Esophagus muscularis mucosa (tissue), 4 donors: ENCODE results near the gene NDRG3. TPM values are rescaled to one million over a fixed set of nuclear protein-coding genes. Genes with fewer than 3 reads are reported as not detected.

ENCODE experiments used
- DNase-seq: peaks from one replicate; pipeline ENCODE4 v3.0.0-alpha.2; 2017; ENCODE audit errors: extremely low spot score
- H3K27ac ChIP-seq, 4 donors: fragments of 200-600 bp; sonication (generic); replicated peaks in 1 of 4; 1 replicate in 3 of 4; 2 replicates in 1 of 4; pipeline ENCODE4 v1.5.1; 2016 to 2019; ENCODE audit warnings: mild to moderate bottlenecking in 1 of 4
- H3K27me3 ChIP-seq, 4 donors: fragments of 200-600 bp; sonication (generic); one replicate each; pipeline versions ENCODE4 v1.5.1 to v1.6.0; 2016 to 2019
- H3K36me3 ChIP-seq, 4 donors: fragments of 200-600 bp; sonication (generic); one replicate each; pipeline ENCODE4 v1.5.1; 2016 to 2019
- H3K4me1 ChIP-seq, 4 donors: fragments of 200-600 bp; sonication (generic); one replicate each; pipeline ENCODE4 v1.5.1; 2016 to 2019
- H3K4me3 ChIP-seq, 4 donors: fragments of 200-600 bp; sonication (generic); 1 replicate in 2 of 4; 2 replicates in 2 of 4; pipeline ENCODE4 v1.5.1; 2016 to 2019; ENCODE audit warnings: mild to moderate bottlenecking in 4 of 4, moderate library complexity in 1 of 4
- H3K9me3 ChIP-seq, 4 donors: fragments of 200-600 bp; sonication (generic); 1 replicate in 3 of 4; 2 replicates in 1 of 4; pipeline ENCODE4 v1.5.1; 2016 to 2019
- EP300 ChIP-seq: sonication (generic); formaldehyde crosslinking; IDR thresholded peaks from one replicate; pipeline ENCODE4 v1.6.1; 2017; ENCODE audit warnings: antibody characterized with exemption
- POLR2A ChIP-seq: fragments of 450-650 bp; IDR thresholded peaks from one replicate; pipeline ENCODE4 v1.6.1; 2017; ENCODE audit warnings: antibody characterized with exemption, moderate library complexity, mild to moderate bottlenecking, low read depth
- POLR2AphosphoS5 ChIP-seq, 2 donors: sonication (generic); formaldehyde crosslinking; IDR thresholded peaks; one replicate each; pipeline ENCODE4 v1.6.1; 2017; ENCODE audit warnings: antibody characterized with exemption in 2 of 2
- WGBS: methylation state at CpG from one replicate; pipeline ENCODE4 v1.1.5; 2018; 5-methylcytosine and 5-hydroxymethylcytosine counted together
- intact Hi-C: fragments of 100-400 bp; cut with DNase I; formaldehyde crosslinking; loops from one replicate; pipeline ENCODE4 v1.15.1; 2023
- total RNA-seq, 4 donors: library from RNA; depleted of rRNA; stranded (reverse); fragments of >200 nt; gene quantifications; one replicate each; pipeline versions ENCODE4 v1.1.0 to v1.2.1, GENCODE V29; 2016
- TF ChIP-seq, protein P1 (sequence below), 3 experiments: fragments of 200-600 bp in 2 of 3; fragments of 450-650 bp in 1 of 3; sonication (generic) in 2 of 3; IDR thresholded peaks; one replicate each; pipeline ENCODE4 v1.5.1; 2017 to 2019; ENCODE audit warnings: antibody characterized with exemption in 3 of 3, mild to moderate bottlenecking in 2 of 3, moderate library complexity in 1 of 3

Gene NDRG3
- total RNA-seq, 4 donors from 2014 or later = 17.1 to 22.8 (median 22.3) TPM

DNA sequence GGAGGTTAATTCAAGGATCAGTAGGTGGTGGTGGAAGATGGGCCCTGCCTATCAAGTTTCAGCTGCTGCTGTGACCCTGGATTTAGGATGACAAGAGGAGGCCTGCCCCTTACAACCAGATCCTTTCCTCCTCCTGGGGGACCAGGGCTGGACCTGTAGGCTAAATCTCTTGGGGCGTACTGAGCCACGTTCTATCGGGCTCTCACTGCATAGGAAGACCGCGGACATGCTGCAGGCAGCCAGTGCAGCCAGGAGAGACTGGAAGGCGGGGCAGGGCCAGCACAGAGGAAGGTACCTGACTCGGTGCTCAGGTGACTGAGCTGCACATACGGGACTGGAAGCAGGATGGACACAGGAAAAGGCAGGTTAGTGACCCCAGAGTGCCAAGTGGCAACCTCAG lies 91.4 kb downstream of the NDRG3 start:
- H3K36me3 ChIP-seq = peaks cover 34 to 78% (median 65%) of the 10 kb centered on the region in 4 donors
- H3K27me3 ChIP-seq = no peaks in the 10 kb centered on the region
- H3K4me1 ChIP-seq = no peaks in the 10 kb centered on the region
- intact Hi-C loops = no loop called here
- 93% methylated on average over 8 of the region's 8 CpGs for WGBS
- DNase-seq = no peak
- no peaks in the 10 kb centered on the region for H3K9me3 ChIP-seq
- no peak overlapping the region for H3K4me3 ChIP-seq
- TF ChIP-seq EP300 (no peak), POLR2AphosphoS5 (IDR thresholded peaks at IDR 0.05) (no peak), POLR2A (no peak)
- TF ChIP-seq, protein P1, sequence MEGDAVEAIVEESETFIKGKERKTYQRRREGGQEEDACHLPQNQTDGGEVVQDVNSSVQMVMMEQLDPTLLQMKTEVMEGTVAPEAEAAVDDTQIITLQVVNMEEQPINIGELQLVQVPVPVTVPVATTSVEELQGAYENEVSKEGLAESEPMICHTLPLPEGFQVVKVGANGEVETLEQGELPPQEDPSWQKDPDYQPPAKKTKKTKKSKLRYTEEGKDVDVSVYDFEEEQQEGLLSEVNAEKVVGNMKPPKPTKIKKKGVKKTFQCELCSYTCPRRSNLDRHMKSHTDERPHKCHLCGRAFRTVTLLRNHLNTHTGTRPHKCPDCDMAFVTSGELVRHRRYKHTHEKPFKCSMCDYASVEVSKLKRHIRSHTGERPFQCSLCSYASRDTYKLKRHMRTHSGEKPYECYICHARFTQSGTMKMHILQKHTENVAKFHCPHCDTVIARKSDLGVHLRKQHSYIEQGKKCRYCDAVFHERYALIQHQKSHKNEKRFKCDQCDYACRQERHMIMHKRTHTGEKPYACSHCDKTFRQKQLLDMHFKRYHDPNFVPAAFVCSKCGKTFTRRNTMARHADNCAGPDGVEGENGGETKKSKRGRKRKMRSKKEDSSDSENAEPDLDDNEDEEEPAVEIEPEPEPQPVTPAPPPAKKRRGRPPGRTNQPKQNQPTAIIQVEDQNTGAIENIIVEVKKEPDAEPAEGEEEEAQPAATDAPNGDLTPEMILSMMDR (IDR thresholded peaks at IDR 0.05) = no peak
- H3K27ac ChIP-seq = no peak overlapping the region

DNA sequence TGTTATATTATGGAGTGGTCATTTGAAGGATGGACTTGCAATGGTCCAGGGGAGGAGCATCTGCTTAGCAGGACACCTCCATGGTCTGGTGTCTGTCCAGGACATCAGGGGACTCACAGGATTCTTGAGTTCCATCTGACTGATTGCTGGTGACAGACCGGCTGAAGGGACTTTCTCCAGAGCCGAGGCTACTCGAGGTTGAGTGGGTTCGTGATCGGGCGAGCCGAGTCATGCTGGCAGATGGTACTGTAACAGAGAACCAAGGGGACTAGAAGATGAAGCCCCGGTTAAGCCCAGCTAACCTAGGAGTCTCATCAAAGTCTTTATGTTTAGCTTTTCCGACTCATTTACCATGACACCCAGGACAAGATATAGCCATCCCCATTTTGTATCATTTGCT lies 92.4 kb downstream of the NDRG3 start:
- Histone ChIP-seq H3K27ac (no peak overlapping the region), H3K4me3 (no peak overlapping the region), H3K27me3 (no peaks in the 10 kb centered on the region), H3K4me1 (no peaks in the 10 kb centered on the region), H3K36me3 (peaks cover 34 to 67% (median 58%) of the 10 kb centered on the region in 4 donors), H3K9me3 (no peaks in the 10 kb centered on the region)
- TF ChIP-seq EP300 (no peak), POLR2A (no peak), POLR2AphosphoS5 (IDR thresholded peaks at IDR 0.05) (no peak)
- TF ChIP-seq, protein P1 (IDR thresholded peaks at IDR 0.05) = no peak
- intact Hi-C loops = no loop called here
- WGBS = 91% methylated on average over 9 of the region's 9 CpGs
- no peak for DNase-seq

DNA sequence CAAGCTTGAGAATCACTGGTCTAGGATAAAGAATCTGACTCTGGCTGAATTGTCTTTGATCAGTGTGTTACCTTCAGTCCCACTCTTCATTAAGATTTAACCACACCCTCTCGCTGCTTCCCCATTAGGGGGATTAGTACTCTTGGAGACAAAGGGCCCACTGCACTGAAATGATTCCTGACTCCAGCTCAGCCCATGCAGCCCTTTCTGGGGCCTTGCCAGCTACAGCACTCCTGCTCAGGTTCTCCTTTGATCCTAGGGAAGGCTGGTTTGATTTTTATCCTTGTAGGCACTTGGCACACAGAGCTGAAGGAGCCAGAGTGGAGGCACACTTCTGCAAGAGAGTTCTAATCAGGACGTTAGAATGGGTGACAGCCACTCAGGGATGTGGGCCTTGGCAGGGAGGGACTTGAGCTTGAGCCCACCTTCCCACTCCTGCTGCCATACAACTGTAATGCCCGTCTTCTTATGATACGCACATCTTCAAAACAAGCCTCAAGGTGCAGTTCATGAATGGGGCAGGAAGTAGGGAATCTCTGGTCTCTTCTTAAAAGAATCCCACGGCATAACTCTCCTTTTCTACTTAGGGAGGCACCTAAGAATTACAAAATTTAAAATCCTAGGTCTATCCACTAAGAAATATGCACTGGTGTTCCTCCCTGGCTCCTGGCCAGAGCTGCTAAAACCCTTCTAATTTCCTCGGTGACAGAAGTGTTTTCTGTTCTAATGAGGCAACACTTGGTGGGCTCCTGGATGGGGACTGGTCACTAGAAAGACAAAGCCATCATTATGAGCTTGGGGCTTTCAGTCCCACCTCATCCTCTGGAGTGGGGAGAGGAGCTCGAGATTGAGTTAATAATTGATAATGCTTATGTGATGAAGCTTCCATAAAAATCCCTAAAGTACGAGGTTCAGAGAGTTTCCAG lies 98.4 kb downstream of the NDRG3 start:
- intact Hi-C loops = no loop called here
- no peak for DNase-seq
- WGBS = 76% methylated on average over 8 of the region's 8 CpGs

DNA sequence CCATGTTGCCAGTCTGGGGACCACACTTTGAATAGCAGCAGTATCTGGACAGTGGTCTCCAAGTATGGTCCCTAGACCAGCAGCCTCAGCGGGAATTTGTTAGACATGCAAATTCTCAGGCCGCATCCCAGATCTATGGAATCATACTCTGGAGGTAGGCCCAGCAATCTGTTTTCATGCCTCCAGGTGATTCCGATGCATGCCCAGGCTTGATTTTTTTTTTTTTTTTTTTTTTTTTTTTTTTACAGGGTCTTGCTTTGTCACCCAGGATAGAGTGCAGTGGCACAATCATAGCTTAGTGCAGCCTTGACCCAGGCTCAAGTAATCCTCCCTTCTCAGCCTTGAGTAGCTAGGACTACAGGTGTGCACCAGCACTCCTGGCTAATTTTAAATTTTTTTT lies 99.2 kb downstream of the NDRG3 start:
- H3K27me3 ChIP-seq = no peaks in the 10 kb centered on the region
- no peaks in the 10 kb centered on the region for H3K9me3 ChIP-seq
- no peak overlapping the region for H3K4me3 ChIP-seq
- H3K4me1 ChIP-seq = no peaks in the 10 kb centered on the region
- TF ChIP-seq EP300 = no peak
- no peak for TF ChIP-seq POLR2AphosphoS5 (IDR thresholded peaks at IDR 0.05)
- no peak for TF ChIP-seq POLR2A
- H3K36me3 ChIP-seq = peaks cover 6 to 10% (median 8%) of the 10 kb centered on the region in 4 donors
- 90% methylated on average over 3 of the region's 3 CpGs for WGBS
- intact Hi-C loops = no loop called here
- no peak for DNase-seq
- H3K27ac ChIP-seq = no peak overlapping the region

More for the DNA sequence above, 98.4 kb downstream of the NDRG3 start:
- Histone ChIP-seq H3K36me3 (peaks cover 12 to 15% (median 14%) of the 10 kb centered on the region in 4 donors), H3K4me3 (no peak overlapping the region), H3K4me1 (no peaks in the 10 kb centered on the region), H3K9me3 (no peaks in the 10 kb centered on the region), H3K27ac (no peak overlapping the region), H3K27me3 (no peaks in the 10 kb centered on the region)
- TF ChIP-seq, protein P1 (IDR thresholded peaks at IDR 0.05) = no peak
- TF ChIP-seq POLR2A (no peak), EP300 (no peak), POLR2AphosphoS5 (IDR thresholded peaks at IDR 0.05) (no peak)

DNA sequence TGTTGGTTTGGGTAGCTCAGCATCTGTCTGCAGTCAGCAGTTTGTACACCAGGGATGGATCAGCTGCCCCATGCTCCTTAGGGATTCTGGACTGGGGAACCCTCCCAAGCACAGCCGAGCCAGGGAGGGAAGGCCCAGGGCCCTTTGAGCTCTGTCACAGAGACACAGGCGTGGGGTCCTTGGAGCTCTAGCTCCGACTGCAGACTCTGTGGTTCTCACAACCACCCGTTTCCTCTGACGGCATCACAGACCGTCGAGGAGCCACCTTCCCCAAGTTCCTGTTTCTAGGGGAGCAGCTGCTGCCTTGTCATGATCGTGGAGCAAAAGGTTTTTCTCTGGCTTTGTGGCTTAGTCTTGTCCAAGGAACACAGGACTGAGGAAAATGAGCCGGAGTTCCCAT lies 99.9 kb downstream of the NDRG3 start, which contains the start of gene SLA2:
Gene SLA2 (minus strand): TSS at position 199 of the 400 bp plus-strand sequence. CDS start 4,861 bp downstream, outside the sequence.
- Histone ChIP-seq H3K4me1 (no peaks in the 10 kb centered on the region), H3K27ac (no peak within 1 kb of the TSS), H3K36me3 (peaks cover 0 to 4% (median under 1%) of the 10 kb centered on the region in 4 donors), H3K4me3 (no peak within 1 kb of the TSS), H3K27me3 (no peaks in the 10 kb centered on the region), H3K9me3 (no peaks in the 10 kb centered on the region)
- intact Hi-C loops = no loop called here
- 34% methylated on average over 9 of the region's 9 CpGs for WGBS
- no peak for DNase-seq
- TF ChIP-seq POLR2AphosphoS5 (IDR thresholded peaks at IDR 0.05) (no peak), POLR2A (no peak), EP300 (no peak)
- TF ChIP-seq, protein P1 (IDR thresholded peaks at IDR 0.05) = no peak
